Lower lobe of right lung (tissue), 2 donors: Measurements from ENCODE around the gene IFT122. TPM values are rescaled to one million over a fixed set of nuclear protein-coding genes. Genes with fewer than 3 reads are reported as not detected.
A peak's percentile ranks its signal among the peaks of the same experiment; 100 is the strongest.
"Not testable (repeated sequence)": the region's sequence is repeated elsewhere in the genome, so short reads cannot be mapped to it uniquely, and the experiment has no call there.

Experiments used
- ATAC-seq, 2 donors: fragments of 200-7000 bp; cut with Tn5 transposase; one replicate each; pipeline ENCODE4 v1.9.1; 2020 to 2022; ENCODE audit warnings: mild to moderate bottlenecking in 2 of 2, moderate library complexity in 2 of 2
- DNase-seq: peaks from one replicate; pipeline ENCODE4 v3.0.0-alpha.2; 2020
- H3K27ac ChIP-seq: fragments of 200-600 bp; one replicate; pipeline ENCODE4 v1.8.0; 2022
- H3K27me3 ChIP-seq: fragments of 200-600 bp; one replicate; pipeline ENCODE4 v1.8.0; 2022; ENCODE audit warnings: low read depth
- H3K36me3 ChIP-seq: fragments of 200-600 bp; one replicate; pipeline ENCODE4 v1.8.0; 2022; ENCODE audit warnings: mild to moderate bottlenecking
- H3K4me1 ChIP-seq: fragments of 200-600 bp; one replicate; pipeline ENCODE4 v1.8.0; 2022
- H3K4me3 ChIP-seq: fragments of 200-600 bp; one replicate; pipeline ENCODE4 v1.8.0; 2022; ENCODE audit warnings: mild to moderate bottlenecking
- H3K9me3 ChIP-seq: fragments of 200-600 bp; one replicate; pipeline ENCODE4 v1.8.0; 2022
- intact Hi-C: fragments of 100-400 bp; cut with DNase I; formaldehyde crosslinking; loops from one replicate; pipeline ENCODE4 v1.11.0; 2022
- total RNA-seq: library from RNA; stranded (reverse); fragmentation: NEBNext Ultra II Directional; extraction: Animal tissue kit (Norgen Biotek cat#: 25700); gene quantifications from one replicate; pipeline ENCODE4 v1.2.1, GENCODE V29; 2021
- TF ChIP-seq, protein P1 (sequence below): fragments of 200-600 bp; IDR thresholded peaks from one replicate; pipeline ENCODE4 v1.8.0; 2022; ENCODE audit warnings: antibody characterized with exemption, mild to moderate bottlenecking
- donor health status: DM: no; HTN: yes; CAD: no; lungs with severe emphysema.

IFT122 gene
- total RNA-seq, 1 donor from 2014 or later = 29.9 TPM

DNA sequence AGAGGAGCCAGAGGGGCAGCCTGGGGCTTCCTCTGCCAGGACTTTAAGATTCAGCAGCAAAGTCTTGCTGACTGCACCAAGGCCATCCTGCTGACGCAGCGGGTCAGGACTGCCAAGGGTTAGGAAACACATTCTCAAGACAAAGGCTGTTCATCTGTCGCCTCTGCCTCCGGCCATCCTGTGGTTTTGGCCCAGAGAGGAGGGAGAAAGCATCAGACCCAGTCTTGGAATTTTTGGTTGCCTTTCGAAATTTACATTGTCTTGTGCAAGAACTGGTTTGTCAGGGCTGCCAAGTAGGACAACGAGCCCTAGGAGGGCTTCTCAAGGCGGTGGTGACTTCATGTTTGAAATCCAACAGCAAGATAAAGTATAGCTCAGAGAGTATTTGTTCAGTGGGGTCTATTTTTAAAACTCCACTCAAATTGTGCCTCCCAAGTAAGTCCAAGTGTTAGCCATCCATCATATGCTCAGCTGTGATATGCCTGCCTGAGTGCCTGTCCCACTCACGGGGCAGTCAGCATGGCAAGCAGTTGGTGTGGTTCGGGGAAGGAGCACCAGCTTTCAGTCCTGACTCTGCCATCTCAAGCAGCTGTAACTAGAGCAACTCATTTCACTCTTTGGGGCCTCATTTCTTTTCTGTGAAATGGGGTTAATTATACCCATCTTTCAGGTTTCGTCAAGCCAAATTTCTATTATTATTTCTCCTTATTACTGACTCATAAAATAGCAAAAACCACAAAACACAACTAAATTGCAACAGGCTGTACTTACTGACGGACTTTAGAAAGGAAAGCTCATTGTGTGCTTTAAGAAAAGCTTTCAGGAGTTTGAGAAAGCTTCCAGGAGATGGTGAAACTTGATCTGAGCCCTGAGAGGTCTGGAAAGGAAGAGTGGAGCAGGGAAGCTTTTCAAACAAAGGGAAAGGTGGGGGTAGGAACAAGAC, 46.0 kb downstream of the IFT122 start:
- H3K36me3 ChIP-seq = peaks cover 10% of the 10 kb centered on the region

DNA sequence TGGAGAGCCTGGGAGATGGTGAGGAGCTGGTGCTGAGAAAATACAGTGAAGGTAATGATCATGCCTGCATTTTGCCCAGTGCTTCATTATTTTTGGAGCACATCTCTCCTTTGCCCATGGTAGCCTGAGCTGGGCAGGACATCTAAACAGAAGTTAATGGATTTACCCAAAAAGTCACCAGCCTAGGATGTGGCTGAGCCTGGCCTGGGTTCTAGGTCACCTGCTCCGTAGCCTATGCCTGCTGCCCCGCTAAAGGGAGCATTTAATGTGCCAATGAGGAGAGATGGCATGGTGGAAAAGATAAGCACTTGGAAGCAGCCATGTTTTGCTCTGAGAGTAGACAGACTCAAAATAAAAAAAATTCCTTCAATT, 46.6 kb downstream of the IFT122 start:
- ATAC-seq = no peak
- DNase-seq = no peak
- Histone ChIP-seq H3K27me3 (no peaks in the 10 kb centered on the region), H3K9me3 (no peaks in the 10 kb centered on the region), H3K27ac (peak overlapping the region; percentile 67), H3K36me3 (peaks cover 11% of the 10 kb centered on the region), H3K4me3 (no peak overlapping the region), H3K4me1 (peaks cover 44% of the 10 kb centered on the region)
- TF ChIP-seq, protein P1, sequence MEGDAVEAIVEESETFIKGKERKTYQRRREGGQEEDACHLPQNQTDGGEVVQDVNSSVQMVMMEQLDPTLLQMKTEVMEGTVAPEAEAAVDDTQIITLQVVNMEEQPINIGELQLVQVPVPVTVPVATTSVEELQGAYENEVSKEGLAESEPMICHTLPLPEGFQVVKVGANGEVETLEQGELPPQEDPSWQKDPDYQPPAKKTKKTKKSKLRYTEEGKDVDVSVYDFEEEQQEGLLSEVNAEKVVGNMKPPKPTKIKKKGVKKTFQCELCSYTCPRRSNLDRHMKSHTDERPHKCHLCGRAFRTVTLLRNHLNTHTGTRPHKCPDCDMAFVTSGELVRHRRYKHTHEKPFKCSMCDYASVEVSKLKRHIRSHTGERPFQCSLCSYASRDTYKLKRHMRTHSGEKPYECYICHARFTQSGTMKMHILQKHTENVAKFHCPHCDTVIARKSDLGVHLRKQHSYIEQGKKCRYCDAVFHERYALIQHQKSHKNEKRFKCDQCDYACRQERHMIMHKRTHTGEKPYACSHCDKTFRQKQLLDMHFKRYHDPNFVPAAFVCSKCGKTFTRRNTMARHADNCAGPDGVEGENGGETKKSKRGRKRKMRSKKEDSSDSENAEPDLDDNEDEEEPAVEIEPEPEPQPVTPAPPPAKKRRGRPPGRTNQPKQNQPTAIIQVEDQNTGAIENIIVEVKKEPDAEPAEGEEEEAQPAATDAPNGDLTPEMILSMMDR = no peak
- intact Hi-C loops = no loop called here

More for the DNA sequence above, 46.0 kb downstream of the IFT122 start:
- TF ChIP-seq, protein P1 = no peak
- intact Hi-C loops = no loop called here
- DNase-seq (peak; percentile 87), ATAC-seq (peak; percentile 69 to 82)
- Histone ChIP-seq H3K4me3 (no peak overlapping the region), H3K27me3 (no peaks in the 10 kb centered on the region), H3K9me3 (no peaks in the 10 kb centered on the region), H3K27ac (peak overlapping the region; percentile 67), H3K4me1 (peaks cover 50% of the 10 kb centered on the region)

DNA sequence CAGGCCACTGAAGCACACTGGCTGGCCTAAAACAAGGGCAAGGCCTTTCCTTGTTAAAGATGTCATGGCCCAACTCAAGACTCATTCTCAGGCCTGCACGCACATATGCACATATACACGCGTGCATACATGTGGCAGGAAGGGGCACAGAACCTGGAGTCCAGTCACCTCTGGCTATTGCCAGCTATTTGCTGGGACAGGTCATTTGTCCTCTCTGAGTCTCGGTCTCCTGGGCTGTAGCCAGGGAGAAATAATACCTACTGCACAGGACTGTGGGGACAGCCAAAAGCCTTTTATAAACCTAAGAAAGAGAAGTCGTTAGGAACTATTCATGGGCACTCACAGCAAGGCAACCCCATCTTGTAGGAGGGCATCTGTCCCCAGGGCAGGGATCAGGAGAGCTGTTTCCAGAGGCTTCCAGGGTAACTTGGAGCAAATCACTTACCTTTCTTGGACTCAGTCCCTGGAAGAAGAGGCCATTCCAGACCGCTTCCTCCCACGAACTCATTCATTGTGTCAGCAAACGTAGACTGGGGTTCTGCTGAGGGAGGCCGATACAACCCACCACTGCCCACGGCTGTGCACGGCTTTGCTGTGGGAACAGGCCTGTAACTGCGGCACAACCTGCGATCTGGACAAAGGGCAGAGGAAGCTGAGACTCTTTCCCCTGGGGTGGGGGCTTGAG, 47.3 kb downstream of the IFT122 start:
- Histone ChIP-seq H3K27ac (no peak overlapping the region), H3K4me1 (peaks cover 37% of the 10 kb centered on the region)
- intact Hi-C loops = no loop called here

DNA sequence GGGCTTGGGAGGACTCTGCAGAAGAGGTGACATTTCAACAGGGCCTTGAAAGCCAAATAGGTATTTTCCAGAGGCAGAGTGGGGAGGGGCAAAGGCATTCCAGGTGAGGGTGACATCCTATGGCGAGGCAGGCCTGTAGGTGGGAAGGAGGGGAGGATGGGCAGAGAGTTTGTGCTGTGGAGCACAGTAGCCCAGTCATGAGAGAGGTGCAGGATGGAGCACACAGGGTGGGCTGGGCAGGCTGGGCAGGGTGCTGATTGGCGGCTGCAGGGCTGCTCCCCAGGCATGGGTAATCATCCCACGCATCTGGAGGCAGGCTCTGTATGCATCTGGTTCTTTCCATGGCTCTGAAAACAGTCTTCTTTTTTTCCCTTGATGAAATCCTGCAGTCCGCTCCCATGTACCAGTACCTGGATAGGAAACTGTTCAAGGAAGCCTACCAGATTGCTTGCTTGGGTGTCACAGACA, 47.9 kb downstream of the IFT122 start:
- DNase-seq, intact Hi-C loops, H3K27me3 ChIP-seq: not testable (repeated sequence)

More for the DNA sequence above, 47.3 kb downstream of the IFT122 start:
- DNase-seq (no peak), ATAC-seq (no peak)
- no peak overlapping the region for H3K4me3 ChIP-seq
- TF ChIP-seq, protein P1 = no peak
- H3K36me3 ChIP-seq = peaks cover 18% of the 10 kb centered on the region
- H3K9me3 ChIP-seq = no peaks in the 10 kb centered on the region
- H3K27me3 ChIP-seq = no peaks in the 10 kb centered on the region

DNA sequence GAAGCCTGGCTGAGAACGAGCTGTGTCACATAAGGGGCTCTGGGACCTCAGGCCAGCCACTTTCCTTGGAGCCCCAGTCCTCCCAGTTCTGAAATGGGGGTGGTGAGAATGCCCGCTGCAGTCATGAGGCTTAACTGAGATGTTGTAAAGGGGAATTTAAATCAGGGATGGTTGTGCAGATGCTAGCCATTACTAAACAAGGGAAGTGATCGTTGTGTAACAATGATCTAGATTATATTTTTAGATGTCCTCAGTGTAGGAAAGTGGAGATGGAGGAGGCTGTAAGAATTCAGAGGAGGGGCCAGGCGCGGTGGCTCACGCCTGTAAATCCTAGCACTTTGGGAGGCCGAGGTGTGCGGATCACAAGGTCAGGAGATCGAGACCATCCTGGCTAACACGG, 49.2 kb downstream of the IFT122 start:
- peaks cover 42% of the 10 kb centered on the region for H3K4me1 ChIP-seq

More for the DNA sequence above, 47.9 kb downstream of the IFT122 start:
- ATAC-seq, H3K4me3 ChIP-seq, H3K9me3 ChIP-seq, H3K27ac ChIP-seq: not testable (repeated sequence)
- Histone ChIP-seq H3K36me3 (peaks cover 24% of the 10 kb centered on the region), H3K4me1 (peaks cover 32% of the 10 kb centered on the region)

DNA sequence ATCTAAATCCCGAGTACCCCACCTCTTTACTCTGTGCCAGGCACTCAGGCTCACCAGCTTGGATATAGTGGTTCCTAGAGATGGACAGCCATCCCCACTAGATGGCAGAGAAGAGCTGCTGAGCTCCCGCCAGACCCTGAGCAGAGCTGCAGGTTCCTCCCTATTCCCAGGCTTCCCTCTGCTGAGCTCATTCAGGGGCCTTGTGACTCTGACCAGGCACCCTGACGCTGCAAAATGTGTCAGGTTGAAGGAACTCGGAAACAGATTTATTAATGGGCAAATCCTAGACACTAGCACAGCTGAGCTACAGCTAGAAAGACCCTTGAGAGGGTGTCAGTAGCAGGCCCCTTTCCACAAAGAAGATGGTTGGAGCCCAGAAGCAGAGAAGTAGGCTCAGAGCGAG, 50.2 kb downstream of the IFT122 start:
- Histone ChIP-seq H3K27me3 (no peaks in the 10 kb centered on the region), H3K4me3 (no peak overlapping the region), H3K4me1 (peaks cover 38% of the 10 kb centered on the region), H3K36me3 (peaks cover 19% of the 10 kb centered on the region), H3K27ac (peak overlapping the region; percentile 76), H3K9me3 (no peaks in the 10 kb centered on the region)
- ATAC-seq (peak; percentile 90 to 91), DNase-seq (peak; percentile 83)
- intact Hi-C loops = no loop called here
- TF ChIP-seq, protein P1 = peak; percentile 84

More for the DNA sequence above, 49.2 kb downstream of the IFT122 start:
- intact Hi-C loops, DNase-seq, H3K27ac ChIP-seq, H3K4me3 ChIP-seq, H3K9me3 ChIP-seq, H3K27me3 ChIP-seq: not testable (repeated sequence)
- H3K36me3 ChIP-seq = peaks cover 22% of the 10 kb centered on the region
- ATAC-seq = peak in 1 of 2 donors; percentile 24

DNA sequence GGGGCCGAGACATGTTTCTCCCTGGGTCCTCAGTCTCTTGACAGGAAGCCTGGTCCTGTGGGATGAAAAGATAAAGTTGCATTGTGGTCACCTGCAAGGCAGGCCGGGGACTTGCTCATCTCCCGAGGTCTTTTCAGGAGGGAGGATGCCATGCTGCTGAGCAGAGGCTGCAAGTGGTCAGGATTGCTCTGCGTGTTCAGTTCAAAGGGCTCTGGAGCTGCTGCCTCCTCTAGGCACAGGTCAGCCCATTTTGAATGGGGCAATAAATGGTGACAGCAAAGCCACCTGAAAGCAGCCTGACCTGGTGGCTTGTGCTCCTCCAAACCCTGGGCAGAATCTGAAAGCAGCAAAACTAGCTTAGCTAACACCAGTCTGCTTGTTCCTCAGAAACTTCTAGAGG, 51.1 kb downstream of the IFT122 start:
- Histone ChIP-seq H3K36me3 (peaks cover 24% of the 10 kb centered on the region), H3K27ac (peak overlapping the region; percentile 76), H3K4me1 (peaks cover 37% of the 10 kb centered on the region)
- H3K27me3 ChIP-seq, H3K9me3 ChIP-seq, intact Hi-C loops, H3K4me3 ChIP-seq, DNase-seq, ATAC-seq: not testable (repeated sequence)
